Hepatocyte (in vitro differentiated cells): Measurements from ENCODE around the gene FILIP1L. TPM values are rescaled to one million over a fixed set of nuclear protein-coding genes. Genes with fewer than 3 reads are reported as not detected.

Experiments
- DNase-seq: peaks from one replicate; pipeline ENCODE4 v3.0.0-alpha.2; 2016; ENCODE audit warnings: low spot score
- H2AFZ ChIP-seq: fragments of 200-600 bp; sonication (generic); 2 replicates; pipeline ENCODE4 v1.6.0; 2016; ENCODE audit warnings: antibody characterized with exemption, mild to moderate bottlenecking
- H3K27ac ChIP-seq: fragments of 200-600 bp; sonication (generic); 2 replicates; pipeline ENCODE4 v1.5.1; 2016; ENCODE audit warnings: mild to moderate bottlenecking
- H3K27me3 ChIP-seq: fragments of 200-600 bp; sonication (generic); 2 replicates; pipeline ENCODE4 v1.6.1; 2016
- H3K36me3 ChIP-seq: fragments of 200-600 bp; sonication (generic); replicated peaks from 2 replicates; pipeline ENCODE4 v1.5.1; 2016; ENCODE audit warnings: low read depth; ENCODE audit not compliant: insufficient read depth
- H3K4me1 ChIP-seq: fragments of 200-600 bp; sonication (generic); 2 replicates; pipeline ENCODE4 v1.5.1; 2016; ENCODE audit warnings: mild to moderate bottlenecking, moderate library complexity; ENCODE audit not compliant: insufficient read depth
- H3K4me2 ChIP-seq: fragments of 200-600 bp; sonication (generic); 2 replicates; pipeline ENCODE4 v1.6.0; 2016
- H3K4me3 ChIP-seq: fragments of 200-600 bp; sonication (generic); 2 replicates; pipeline ENCODE4 v1.5.1; 2016; ENCODE audit warnings: mild to moderate bottlenecking
- H3K79me2 ChIP-seq: fragments of 200-600 bp; sonication (generic); 2 replicates; pipeline ENCODE4 v1.6.0; 2017; ENCODE audit warnings: mild to moderate bottlenecking
- H3K9me2 ChIP-seq: fragments of 200-600 bp; sonication (generic); replicated peaks from 2 replicates; pipeline ENCODE4 v1.6.0; 2017; ENCODE audit warnings: mild to moderate bottlenecking; ENCODE audit not compliant: insufficient read depth
- H3K9me3 ChIP-seq: fragments of 200-600 bp; sonication (generic); 2 replicates; pipeline ENCODE4 v1.5.1; 2016; ENCODE audit warnings: low read depth, mild to moderate bottlenecking
- H4K20me1 ChIP-seq: fragments of 200-600 bp; sonication (generic); 2 replicates; pipeline ENCODE4 v1.6.0; 2016; ENCODE audit warnings: mild to moderate bottlenecking; ENCODE audit not compliant: insufficient read depth, poor library complexity, severe bottlenecking
- CTCF ChIP-seq: fragments of 200-600 bp; sonication (generic); IDR thresholded peaks from 2 replicates; pipeline ENCODE4 v1.5.1; 2016; ENCODE audit warnings: antibody characterized with exemption, mild to moderate bottlenecking; ENCODE audit not compliant: poor library complexity
- EZH2 ChIP-seq: fragments of 200-600 bp; sonication (generic); IDR thresholded peaks from 2 replicates; pipeline ENCODE4 v1.6.1; 2016; ENCODE audit warnings: antibody characterized with exemption, mild to moderate bottlenecking, borderline replicate concordance
- EZH2phosphoT487 ChIP-seq: fragments of 200-600 bp; sonication (generic); IDR thresholded peaks from one replicate; pipeline ENCODE4 v1.6.1; 2018; ENCODE audit warnings: antibody characterized with exemption, mild to moderate bottlenecking, low read depth, moderate library complexity; ENCODE audit not compliant: unreplicated experiment, severe bottlenecking
- WGBS: methylation state at CpG from one replicate; pipeline ENCODE4 v1.1.6; 2016; ENCODE audit warnings: low lambda C conversion rate; ENCODE audit errors: missing lambda C conversion rate; 5-methylcytosine and 5-hydroxymethylcytosine counted together
- polyA plus RNA-seq: library from polyadenylated mRNA; unstranded; fragments of >200 nt; fragmentation: Nextera tagmentation; extraction: Ambion mirVana; gene quantifications from 2 replicates; pipeline ENCODE4 v1.2.1, GENCODE V29; 2016
- total RNA-seq: library from RNA; depleted of rRNA; stranded (reverse); fragments of >200 nt; gene quantifications from 2 replicates; pipeline ENCODE4 v1.2.3, GENCODE V29; 2014

FILIP1L gene
- total and polyA plus RNA-seq, 2 experiments from 2014 or later, result 48.2 to 49.4 TPM

DNA sequence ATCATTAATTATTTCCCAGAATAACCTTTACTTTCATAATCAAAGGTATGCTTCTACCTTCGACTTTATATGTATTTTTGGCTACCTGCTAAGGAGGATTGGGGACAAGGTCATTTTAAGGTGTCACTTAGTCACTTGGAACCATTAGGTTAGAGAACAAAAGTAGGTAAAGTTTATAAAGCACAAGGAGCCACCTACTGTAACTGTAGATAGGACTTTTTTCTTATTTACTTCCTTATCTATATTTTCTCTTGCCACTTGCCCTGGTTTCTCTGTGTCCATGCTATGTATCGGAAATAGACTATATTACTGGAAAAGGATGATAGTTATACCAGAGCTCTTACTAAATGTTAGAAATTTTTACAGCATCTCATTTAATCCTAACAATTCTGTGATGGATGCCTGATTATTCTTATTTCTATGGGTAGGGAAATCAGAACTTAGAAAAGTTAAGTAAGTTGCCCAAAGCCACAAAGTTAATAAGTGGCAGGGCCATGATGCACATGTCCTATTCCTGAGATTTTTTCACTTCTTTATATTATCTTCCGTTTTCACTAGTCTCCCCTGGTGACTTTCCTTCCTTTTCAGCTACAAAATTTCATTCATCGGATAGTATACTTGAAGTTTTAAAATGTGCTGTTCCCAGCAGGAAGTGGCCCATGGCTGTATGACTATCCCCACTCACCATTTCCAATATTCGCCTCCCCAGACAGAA is 164.2 kb downstream of the FILIP1L start:
- peak overlapping the region; percentile 2 for H3K4me2 ChIP-seq
- no peak for DNase-seq
- no peak overlapping the region for H2AFZ ChIP-seq
- H3K36me3 ChIP-seq, result no peaks in the 10 kb centered on the region
- H3K4me1 ChIP-seq, result peaks cover 35% of the 10 kb centered on the region
- H3K79me2 ChIP-seq, result no peaks in the 10 kb centered on the region
- no peaks in the 10 kb centered on the region for H3K9me3 ChIP-seq
- WGBS, result 87% methylated on average over 5 of the region's 5 CpGs
- no peaks in the 10 kb centered on the region for H3K27me3 ChIP-seq
- TF ChIP-seq CTCF (no peak), EZH2 (no peak), EZH2phosphoT487 (no peak)
- peak overlapping the region; percentile 35 for H3K27ac ChIP-seq
- no peaks in the 10 kb centered on the region for H4K20me1 ChIP-seq
- no peak overlapping the region for H3K4me3 ChIP-seq
- no peaks in the 10 kb centered on the region for H3K9me2 ChIP-seq

DNA sequence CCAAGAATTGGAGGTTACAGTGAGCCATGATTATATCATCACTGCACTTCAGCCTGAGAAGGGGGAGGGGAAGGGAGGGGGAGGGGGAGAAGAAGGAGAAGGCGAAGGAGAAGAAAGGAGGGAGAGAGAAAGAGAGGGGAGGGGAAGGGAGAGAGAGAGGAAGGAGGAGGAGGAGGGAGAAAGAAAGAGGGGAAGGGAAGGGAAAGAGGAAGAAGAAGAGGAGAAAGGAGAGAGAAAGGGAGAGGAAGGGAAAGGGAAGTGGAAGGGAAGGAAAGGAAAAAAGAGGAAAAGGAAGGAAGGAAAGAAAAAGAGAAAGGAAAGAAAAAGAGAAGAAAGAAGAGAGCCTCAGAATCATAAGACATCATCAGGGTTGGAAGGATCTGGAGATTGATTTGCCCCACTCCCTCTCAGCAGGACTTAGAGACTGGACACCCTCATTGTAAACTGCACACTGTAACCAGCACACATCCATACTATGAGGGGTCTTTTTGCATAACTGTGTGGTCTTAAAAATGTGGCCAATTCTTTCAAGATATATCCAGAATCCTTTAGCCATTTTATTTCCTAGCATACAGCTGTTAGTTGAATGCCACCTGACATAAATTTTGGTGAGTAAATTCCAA is 165.7 kb downstream of the FILIP1L start:
- Histone ChIP-seq H3K27ac (peak overlapping the region; percentile 35), H3K4me2 (no peak overlapping the region)

DNA sequence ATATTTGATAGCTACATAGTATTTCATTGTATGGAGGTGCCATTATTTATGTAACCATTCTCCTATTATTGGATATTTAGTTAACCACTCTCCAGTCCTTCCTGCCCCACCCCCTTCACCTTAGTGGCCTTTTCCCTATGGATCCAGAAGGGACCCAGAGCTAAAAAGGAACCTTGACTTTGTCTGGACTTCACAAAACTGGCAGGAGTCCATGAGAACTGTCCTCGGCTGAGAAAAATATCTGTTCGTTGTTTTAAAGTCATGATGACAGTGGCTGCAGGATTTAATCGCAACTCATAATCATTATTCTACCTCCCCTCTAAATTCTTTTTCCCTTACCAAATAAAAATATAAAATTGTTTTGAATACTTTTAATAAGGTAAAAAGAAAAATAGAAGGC is 166.9 kb downstream of the FILIP1L start:
- Histone ChIP-seq H3K9me2 (no peaks in the 10 kb centered on the region), H3K36me3 (no peaks in the 10 kb centered on the region), H3K27me3 (no peaks in the 10 kb centered on the region), H2AFZ (no peak overlapping the region), H3K4me3 (no peak overlapping the region), H3K27ac (no peak overlapping the region), H3K4me2 (no peak overlapping the region), H4K20me1 (no peaks in the 10 kb centered on the region), H3K4me1 (peaks cover 41% of the 10 kb centered on the region), H3K9me3 (no peaks in the 10 kb centered on the region), H3K79me2 (no peaks in the 10 kb centered on the region)
- 86% methylated on average over 3 of the region's 3 CpGs for WGBS
- no peak for DNase-seq
- TF ChIP-seq EZH2phosphoT487 (no peak), EZH2 (no peak), CTCF (no peak)

More for the DNA sequence above, 165.7 kb downstream of the FILIP1L start:
- Histone ChIP-seq H3K36me3 (no peaks in the 10 kb centered on the region), H3K27me3 (no peaks in the 10 kb centered on the region), H3K9me3 (no peaks in the 10 kb centered on the region), H2AFZ (no peak overlapping the region), H3K4me3 (no peak overlapping the region), H3K4me1 (peaks cover 41% of the 10 kb centered on the region), H3K9me2 (no peaks in the 10 kb centered on the region), H3K79me2 (no peaks in the 10 kb centered on the region), H4K20me1 (no peaks in the 10 kb centered on the region)
- WGBS, result 0% methylated on average over 1 of the region's 1 CpG
- TF ChIP-seq EZH2 (no peak), EZH2phosphoT487 (no peak), CTCF (no peak)
- no peak for DNase-seq
